Trophoblast cell (in vitro differentiated cells and primary cell): Measurements from ENCODE around the gene MIF.

Experiments used
- DNase-seq, 2 donors: peaks; one replicate each; pipeline ENCODE4 v3.0.0-alpha.2; 2016
- H2AFZ ChIP-seq: 2 replicates; pipeline ENCODE4 v1.6.1; 2013; ENCODE audit warnings: low read length, moderate library complexity, mild to moderate bottlenecking; ENCODE audit not compliant: insufficient read depth, poor library complexity
- H2AK5ac ChIP-seq: 2 replicates; pipeline ENCODE4 v1.6.1; 2013; ENCODE audit warnings: mild to moderate bottlenecking, low read length
- H2BK120ac ChIP-seq: 2 replicates; pipeline ENCODE4 v1.6.1; 2013; ENCODE audit warnings: low read length, mild to moderate bottlenecking, moderate library complexity; ENCODE audit not compliant: insufficient read depth, poor library complexity
- H2BK12ac ChIP-seq: 2 replicates; pipeline ENCODE4 v1.6.1; 2013; ENCODE audit warnings: mild to moderate bottlenecking, low read length, moderate library complexity
- H2BK5ac ChIP-seq: 2 replicates; pipeline ENCODE4 v1.6.1; 2013; ENCODE audit warnings: low read length, low read depth, moderate library complexity, mild to moderate bottlenecking; ENCODE audit not compliant: poor library complexity
- H3K14ac ChIP-seq: 2 replicates; pipeline ENCODE4 v1.6.1; 2013; ENCODE audit warnings: mild to moderate bottlenecking, low read length
- H3K18ac ChIP-seq: 2 replicates; pipeline ENCODE4 v1.6.1; 2013; ENCODE audit warnings: mild to moderate bottlenecking, low read length
- H3K23ac ChIP-seq: 2 replicates; pipeline ENCODE4 v1.6.1; 2013; ENCODE audit warnings: low read length
- H3K27ac ChIP-seq: 2 replicates; pipeline ENCODE4 v1.5.1; 2013; ENCODE audit warnings: low read depth, mild to moderate bottlenecking, inconsistent platforms, low read length, moderate library complexity
- H3K27me3 ChIP-seq: 2 replicates; pipeline ENCODE4 v1.6.1; 2013; ENCODE audit warnings: inconsistent platforms, mild to moderate bottlenecking, low read length, moderate library complexity; ENCODE audit not compliant: insufficient read depth
- H3K36me3 ChIP-seq, 2 experiments: 1 replicate in 1 of 2; 2 replicates in 1 of 2; pipeline ENCODE4 v1.6.1; 2013; ENCODE audit warnings: low read length in 2 of 2, mild to moderate bottlenecking in 2 of 2, moderate library complexity in 1 of 2; ENCODE audit not compliant: insufficient read depth in 2 of 2, control insufficient read depth in 1 of 2
- H3K4ac ChIP-seq: 2 replicates; pipeline ENCODE4 v1.6.1; 2013; ENCODE audit warnings: low read depth, mild to moderate bottlenecking, low read length, moderate library complexity
- H3K4me1 ChIP-seq, 2 experiments: 1 replicate in 1 of 2; 2 replicates in 1 of 2; pipeline ENCODE4 v1.6.1; 2013; ENCODE audit warnings: low read length in 2 of 2, mild to moderate bottlenecking in 2 of 2, moderate library complexity in 1 of 2; ENCODE audit not compliant: insufficient read depth in 2 of 2, control insufficient read depth in 1 of 2
- H3K4me2 ChIP-seq: 2 replicates; pipeline ENCODE4 v1.6.1; 2013; ENCODE audit warnings: inconsistent platforms, mild to moderate bottlenecking, low read length, moderate library complexity
- H3K4me3 ChIP-seq: 2 replicates; pipeline ENCODE4 v1.5.1; 2013; ENCODE audit warnings: mild to moderate bottlenecking, low read depth, low read length, inconsistent platforms
- H3K79me1 ChIP-seq: one replicate; pipeline ENCODE4 v1.6.1; 2013; ENCODE audit warnings: low read length
- H3K79me2 ChIP-seq: 2 replicates; pipeline ENCODE4 v1.6.1; 2013; ENCODE audit warnings: low read length, mild to moderate bottlenecking; ENCODE audit not compliant: control insufficient read depth, insufficient read depth, poor library complexity
- H3K9ac ChIP-seq: 2 replicates; pipeline ENCODE4 v1.6.1; 2013; ENCODE audit warnings: mild to moderate bottlenecking, low read length
- H3K9me3 ChIP-seq: 2 replicates; pipeline ENCODE4 v1.6.1; 2013; ENCODE audit warnings: low read depth, mild to moderate bottlenecking, control low read depth, inconsistent platforms, low read length; ENCODE audit not compliant: insufficient read depth
- H4K12ac ChIP-seq: 2 replicates; pipeline ENCODE4 v1.6.1; 2013; ENCODE audit warnings: low read depth, mild to moderate bottlenecking, low read length, moderate library complexity
- H4K8ac ChIP-seq: 2 replicates; pipeline ENCODE4 v1.6.1; 2013; ENCODE audit warnings: low read depth, mild to moderate bottlenecking, low read length, moderate library complexity
- H4K91ac ChIP-seq: one replicate; pipeline ENCODE4 v1.6.1; 2013; ENCODE audit warnings: low read depth, mild to moderate bottlenecking, low read length, moderate library complexity
- WGBS: extraction: QIAGEN DNeasy Blood & Tissue Kit; methylation state at CpG from one replicate; pipeline ENCODE4 v1.1.7; 2013; ENCODE audit warnings: missing lambda C conversion rate; ENCODE audit not compliant: insufficient read length, insufficient coverage; ENCODE audit errors: extremely low coverage; 5-methylcytosine and 5-hydroxymethylcytosine counted together

The MIF gene

GRCh38 chr22:23922921-23923320 is 28.7 kb downstream of the MIF start:
- H2BK12ac ChIP-seq = no peak overlapping the region
- H3K27me3 ChIP-seq = no peaks in the 10 kb centered on the region
- no peak for DNase-seq
- H2AFZ ChIP-seq = no peak overlapping the region
- H3K9me3 ChIP-seq = peaks cover 8% of the 10 kb centered on the region
- no peak overlapping the region for H2BK120ac ChIP-seq
- WGBS = no CpG with 5 or more reads among the region's 2 CpGs
- no peak overlapping the region for H3K4me3 ChIP-seq
- peaks cover 4 to 12% of the 10 kb centered on the region in 2 experiments for H3K36me3 ChIP-seq
- H4K12ac ChIP-seq = no peak overlapping the region
- H3K27ac ChIP-seq = no peak overlapping the region
- peaks cover 5% of the 10 kb centered on the region for H3K79me1 ChIP-seq
- no peak overlapping the region for H3K14ac ChIP-seq
- peaks cover 2% of the 10 kb centered on the region for H3K79me2 ChIP-seq
- H3K9ac ChIP-seq = no peak overlapping the region
- H3K23ac ChIP-seq = no peak overlapping the region
- no peak overlapping the region for H3K4me2 ChIP-seq
- H4K8ac ChIP-seq = no peak overlapping the region
- H3K4ac ChIP-seq = no peak overlapping the region
- H4K91ac ChIP-seq = no peak overlapping the region
- H3K4me1 ChIP-seq = peaks cover 0 to 9% of the 10 kb centered on the region in 2 experiments
- no peak overlapping the region for H3K18ac ChIP-seq
- H2BK5ac ChIP-seq = peak overlapping the region; percentile 28
- H2AK5ac ChIP-seq = no peak overlapping the region

DNA sequence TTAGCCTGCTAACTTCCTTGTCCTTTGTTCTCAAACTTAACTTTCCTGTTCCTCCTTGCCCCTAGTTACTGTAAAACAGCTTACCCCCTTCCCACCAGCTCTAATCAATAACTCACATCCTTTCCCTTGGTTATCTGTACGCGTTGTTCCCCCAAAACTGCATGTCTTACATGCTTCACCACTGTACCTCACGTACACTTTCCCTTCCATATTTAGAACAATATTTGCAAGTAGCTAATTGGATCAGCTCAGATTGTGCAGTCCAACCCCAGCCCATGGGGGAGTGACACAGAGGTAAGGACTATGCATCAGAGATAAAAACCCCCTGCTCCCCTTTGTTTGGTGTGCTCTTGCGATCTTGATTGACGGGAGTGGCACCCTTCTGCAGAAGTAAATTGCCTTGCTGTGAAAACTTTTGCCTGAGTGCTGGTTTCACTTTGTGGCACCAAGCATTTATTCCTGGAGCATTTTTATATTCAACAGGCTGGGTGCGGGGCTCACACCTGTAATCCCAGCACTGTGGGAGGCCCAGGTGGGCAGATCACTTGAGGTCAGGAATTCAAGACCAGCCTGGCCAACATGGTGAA is 30.9 kb downstream of the MIF start:
- H2AFZ ChIP-seq = no peak overlapping the region
- H3K14ac ChIP-seq = no peak overlapping the region
- no peak overlapping the region for H3K18ac ChIP-seq
- no CpG with 5 or more reads among the region's 6 CpGs for WGBS
- peaks cover 4 to 12% of the 10 kb centered on the region in 2 experiments for H3K36me3 ChIP-seq
- no peak overlapping the region for H4K8ac ChIP-seq
- peaks cover 4 to 9% of the 10 kb centered on the region in 2 experiments for H3K4me1 ChIP-seq
- no peak overlapping the region for H2BK12ac ChIP-seq
- no peak overlapping the region for H2AK5ac ChIP-seq
- peak in 1 of 2 donors; percentile 0 for DNase-seq
- no peak overlapping the region for H3K4me2 ChIP-seq
- H3K4me3 ChIP-seq = no peak overlapping the region
- H3K9ac ChIP-seq = no peak overlapping the region
- H2BK120ac ChIP-seq = no peak overlapping the region
- H4K91ac ChIP-seq = no peak overlapping the region
- no peak overlapping the region for H3K23ac ChIP-seq
- H2BK5ac ChIP-seq = no peak overlapping the region
- no peak overlapping the region for H4K12ac ChIP-seq
- no peaks in the 10 kb centered on the region for H3K27me3 ChIP-seq
- peaks cover 8% of the 10 kb centered on the region for H3K9me3 ChIP-seq
- no peaks in the 10 kb centered on the region for H3K79me2 ChIP-seq
- no peak overlapping the region for H3K27ac ChIP-seq
- peaks cover 1% of the 10 kb centered on the region for H3K79me1 ChIP-seq
- H3K4ac ChIP-seq = no peak overlapping the region

DNA sequence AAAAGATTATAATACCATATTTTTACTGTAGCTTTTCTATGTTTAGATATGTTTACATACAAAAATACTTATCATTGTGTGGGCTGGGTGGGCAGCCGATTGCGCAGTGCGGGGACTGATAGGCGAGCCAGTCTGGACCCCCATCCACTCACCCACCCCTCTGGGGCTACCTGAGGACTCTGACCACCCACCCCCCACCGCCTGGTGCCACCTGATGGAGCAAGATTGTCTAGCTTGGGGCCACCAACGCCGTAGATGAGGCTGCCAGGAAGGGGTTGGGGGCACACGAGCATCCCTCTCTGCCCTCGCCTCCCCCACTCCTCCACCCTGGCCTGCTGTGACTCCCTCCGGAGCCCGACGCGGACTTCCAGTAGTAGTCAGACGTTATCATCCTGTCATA is 32.4 kb downstream of the MIF start:
- Histone ChIP-seq H3K14ac (no peak overlapping the region), H2BK12ac (no peak overlapping the region), H3K27me3 (no peaks in the 10 kb centered on the region), H4K91ac (no peak overlapping the region), H3K79me2 (no peaks in the 10 kb centered on the region), H3K36me3 (peaks cover 4 to 12% of the 10 kb centered on the region in 2 experiments), H2AFZ (no peak overlapping the region), H2BK120ac (no peak overlapping the region), H4K8ac (no peak overlapping the region), H3K4me3 (no peak overlapping the region), H3K4me2 (no peak overlapping the region), H3K9ac (no peak overlapping the region), H3K18ac (no peak overlapping the region), H2BK5ac (no peak overlapping the region), H2AK5ac (no peak overlapping the region), H3K79me1 (peaks cover 1% of the 10 kb centered on the region), H3K9me3 (peaks cover 8% of the 10 kb centered on the region), H3K4ac (no peak overlapping the region), H3K23ac (no peak overlapping the region), H3K4me1 (peaks cover 4 to 6% of the 10 kb centered on the region in 2 experiments), H4K12ac (no peak overlapping the region), H3K27ac (no peak overlapping the region)
- DNase-seq = no peak
- no CpG with 5 or more reads among the region's 14 CpGs for WGBS

DNA sequence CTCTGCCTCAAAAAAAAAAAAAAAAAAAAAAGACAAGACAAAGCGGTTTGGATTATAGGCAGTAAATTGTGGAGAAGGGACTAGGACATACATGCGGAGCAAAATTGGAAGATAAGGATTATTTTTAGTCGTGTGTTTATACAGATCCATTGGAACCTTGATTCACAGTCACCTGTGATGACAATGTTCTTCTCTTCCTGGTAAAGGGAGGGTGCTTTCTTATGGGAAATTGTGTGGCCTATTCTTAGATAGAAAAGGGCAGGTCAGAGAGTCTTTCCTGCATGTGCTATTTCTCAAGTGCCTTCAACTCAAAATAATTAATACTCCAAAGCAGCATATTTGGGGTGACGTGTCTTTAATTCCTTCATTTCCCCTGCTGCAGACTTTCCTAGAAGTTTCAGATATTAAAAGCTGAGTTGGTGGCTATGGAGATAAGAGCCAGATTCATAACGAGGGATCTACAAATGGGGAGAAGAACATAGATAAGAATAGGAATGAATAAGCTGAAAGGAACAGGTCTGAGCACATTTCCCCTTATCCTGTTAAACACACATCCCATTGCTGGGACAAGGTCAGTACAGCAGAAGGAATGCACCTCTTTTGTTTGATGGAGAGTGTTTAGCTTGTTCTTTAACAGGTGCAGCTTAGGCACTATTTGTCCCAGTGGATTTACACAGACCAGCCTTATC is 44.3 kb downstream of the MIF start:
- Histone ChIP-seq H3K4me3 (no peak overlapping the region), H2BK120ac (no peak overlapping the region), H3K4ac (no peak overlapping the region), H3K23ac (no peak overlapping the region), H3K79me1 (no peaks in the 10 kb centered on the region), H2AFZ (no peak overlapping the region), H4K8ac (no peak overlapping the region), H2AK5ac (no peak overlapping the region), H4K91ac (no peak overlapping the region), H3K9ac (no peak overlapping the region), H3K79me2 (no peaks in the 10 kb centered on the region), H3K18ac (no peak overlapping the region), H2BK5ac (no peak overlapping the region), H3K4me1 (no peaks in the 10 kb centered on the region), H3K27ac (no peak overlapping the region), H4K12ac (no peak overlapping the region), H3K9me3 (no peaks in the 10 kb centered on the region), H2BK12ac (no peak overlapping the region), H3K14ac (no peak overlapping the region), H3K4me2 (no peak overlapping the region), H3K36me3 (no peaks in the 10 kb centered on the region), H3K27me3 (no peaks in the 10 kb centered on the region)
- 100% methylated on average over 1 of the region's 5 CpGs for WGBS
- no peak for DNase-seq
